Subcutaneous adipose tissue (tissue), 4 donors: ENCODE measurements around the gene SLC1A5. TPM values are rescaled to one million over a fixed set of nuclear protein-coding genes. Genes with fewer than 3 reads are reported as not detected.

Experiments used
- total RNA-seq, 4 donors: library from RNA; depleted of rRNA; stranded (reverse); fragments of >200 nt; gene quantifications; one replicate each; pipeline ENCODE4 v1.1.0, GENCODE V29; 2016
- TF ChIP-seq, protein P1 (sequence below): fragments of 450-650 bp; IDR thresholded peaks from one replicate; pipeline ENCODE4 v1.5.1; 2016; ENCODE audit warnings: low read depth, mild to moderate bottlenecking, control low read depth, antibody characterized with exemption, moderate library complexity

SLC1A5 gene
- total RNA-seq, 4 donors from 2014 or later, result 63.3 to 185 (median 100) TPM

DNA sequence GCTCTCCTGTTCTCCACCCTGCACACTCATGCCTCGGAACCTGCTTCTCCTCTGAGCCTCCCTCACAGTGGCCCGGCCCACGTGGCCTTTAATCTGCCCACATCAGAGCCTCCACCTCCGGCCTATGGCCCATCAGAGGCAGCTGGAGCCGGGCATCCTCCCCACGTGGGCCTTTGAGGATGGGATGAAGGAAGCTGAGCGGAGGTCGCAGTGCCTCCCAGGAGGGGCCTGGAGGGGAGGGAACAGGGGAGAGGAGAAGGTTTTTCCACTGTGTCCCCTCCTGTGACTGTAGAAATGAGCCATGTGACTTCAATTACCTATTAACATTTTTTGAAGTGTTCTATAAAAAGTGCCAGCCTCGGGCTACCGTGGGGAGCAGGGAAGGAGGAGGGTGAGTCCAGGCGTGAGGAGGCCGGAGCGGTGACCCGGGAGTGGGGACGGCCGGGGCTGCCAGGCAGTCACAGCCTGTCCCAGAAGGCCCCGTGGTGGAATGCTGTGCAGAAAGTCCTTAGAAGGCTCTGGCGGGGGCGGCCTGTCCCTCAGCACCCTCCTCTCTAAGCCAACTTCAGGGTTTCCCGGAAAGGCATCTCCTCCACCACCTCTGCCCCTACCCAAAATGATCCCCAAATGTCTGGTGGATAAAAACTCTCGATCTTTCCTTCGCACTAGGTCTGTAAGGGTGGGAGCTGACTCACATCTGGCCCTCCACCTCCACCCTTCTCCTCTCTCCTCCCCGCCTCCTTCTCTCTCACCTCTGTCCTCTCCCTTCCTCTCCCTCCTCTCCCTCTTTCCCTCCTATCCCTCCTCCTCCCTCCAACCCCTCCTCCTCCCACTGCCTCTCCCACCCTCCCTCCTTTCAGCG lies 24.8 kb upstream of the SLC1A5 start:
- TF ChIP-seq, protein P1, sequence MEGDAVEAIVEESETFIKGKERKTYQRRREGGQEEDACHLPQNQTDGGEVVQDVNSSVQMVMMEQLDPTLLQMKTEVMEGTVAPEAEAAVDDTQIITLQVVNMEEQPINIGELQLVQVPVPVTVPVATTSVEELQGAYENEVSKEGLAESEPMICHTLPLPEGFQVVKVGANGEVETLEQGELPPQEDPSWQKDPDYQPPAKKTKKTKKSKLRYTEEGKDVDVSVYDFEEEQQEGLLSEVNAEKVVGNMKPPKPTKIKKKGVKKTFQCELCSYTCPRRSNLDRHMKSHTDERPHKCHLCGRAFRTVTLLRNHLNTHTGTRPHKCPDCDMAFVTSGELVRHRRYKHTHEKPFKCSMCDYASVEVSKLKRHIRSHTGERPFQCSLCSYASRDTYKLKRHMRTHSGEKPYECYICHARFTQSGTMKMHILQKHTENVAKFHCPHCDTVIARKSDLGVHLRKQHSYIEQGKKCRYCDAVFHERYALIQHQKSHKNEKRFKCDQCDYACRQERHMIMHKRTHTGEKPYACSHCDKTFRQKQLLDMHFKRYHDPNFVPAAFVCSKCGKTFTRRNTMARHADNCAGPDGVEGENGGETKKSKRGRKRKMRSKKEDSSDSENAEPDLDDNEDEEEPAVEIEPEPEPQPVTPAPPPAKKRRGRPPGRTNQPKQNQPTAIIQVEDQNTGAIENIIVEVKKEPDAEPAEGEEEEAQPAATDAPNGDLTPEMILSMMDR, result no peak

DNA sequence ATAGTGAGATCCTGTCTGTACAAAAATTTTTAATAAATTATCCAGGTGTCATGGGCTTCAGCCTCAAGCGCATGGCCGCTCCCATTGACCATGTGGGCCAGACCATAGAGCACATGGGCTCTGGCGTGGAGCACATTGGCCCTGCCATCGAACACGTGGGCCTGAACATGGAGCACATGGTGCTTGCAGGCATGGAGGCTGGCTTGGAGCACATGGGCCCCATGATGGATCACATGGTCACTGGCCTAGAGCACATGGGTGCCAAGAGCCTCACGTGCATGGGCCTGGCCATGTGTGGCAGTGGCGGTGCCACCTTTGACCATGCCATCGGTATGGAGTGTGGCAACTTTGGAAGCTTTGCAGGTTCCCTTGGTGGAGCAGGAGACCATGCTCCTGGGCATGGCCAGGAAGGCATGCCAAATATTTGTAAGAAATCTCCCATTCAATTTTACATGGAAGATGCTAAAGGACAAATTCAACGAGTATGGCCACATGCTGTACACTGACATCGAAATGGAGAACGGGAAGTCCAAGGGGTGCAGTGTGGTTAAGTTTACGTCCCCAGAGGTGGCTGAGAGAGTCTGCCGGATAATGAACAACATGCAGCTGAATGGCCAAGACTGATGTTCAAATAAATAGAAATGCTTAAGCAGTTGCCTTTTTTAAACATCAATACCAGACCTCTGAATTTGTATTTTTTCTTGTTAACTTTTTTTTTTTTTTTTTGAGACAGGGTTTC lies 21.3 kb upstream of the SLC1A5 start:
- TF ChIP-seq, protein P1, result no peak

DNA sequence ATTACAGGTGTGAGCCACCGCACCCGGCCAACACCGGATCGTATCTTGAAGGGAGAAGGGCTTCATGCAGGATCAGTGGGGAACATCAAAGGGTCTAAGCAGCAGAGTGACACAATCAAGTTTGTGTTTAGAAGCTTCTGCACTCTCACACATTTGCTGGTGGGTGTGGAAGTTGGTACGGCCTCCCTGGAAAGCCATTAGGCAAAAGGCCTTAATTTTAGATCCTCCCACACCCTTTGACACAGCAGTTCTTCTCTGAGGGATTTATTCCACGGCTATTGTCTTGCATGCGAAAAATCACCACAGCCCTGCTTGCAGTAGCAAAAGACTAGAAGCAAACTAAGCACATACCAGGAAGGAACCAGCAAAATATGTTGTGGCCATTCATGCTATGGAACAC lies 18.3 kb upstream of the SLC1A5 start:
- TF ChIP-seq, protein P1, result no peak

DNA sequence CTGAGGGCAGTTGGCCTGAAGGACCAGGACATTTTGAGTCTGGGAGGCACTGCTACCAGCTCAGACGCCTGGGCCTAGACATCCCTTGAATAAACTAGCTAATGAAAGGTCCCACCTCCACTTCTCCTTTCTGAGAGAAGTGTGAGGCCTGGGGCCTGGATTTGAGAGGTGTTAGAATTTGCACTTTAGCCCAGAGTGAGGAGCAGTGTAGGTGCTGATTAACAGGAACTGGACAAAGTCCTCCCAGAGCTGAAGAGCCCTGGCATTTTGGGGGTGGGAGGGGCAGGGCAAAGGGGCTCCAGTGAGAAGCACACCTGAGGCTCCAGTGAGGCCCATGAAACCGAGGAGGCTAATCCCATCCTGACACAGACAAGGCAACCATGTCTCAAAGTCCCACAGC lies 15.2 kb upstream of the SLC1A5 start:
- TF ChIP-seq, protein P1, result no peak

DNA sequence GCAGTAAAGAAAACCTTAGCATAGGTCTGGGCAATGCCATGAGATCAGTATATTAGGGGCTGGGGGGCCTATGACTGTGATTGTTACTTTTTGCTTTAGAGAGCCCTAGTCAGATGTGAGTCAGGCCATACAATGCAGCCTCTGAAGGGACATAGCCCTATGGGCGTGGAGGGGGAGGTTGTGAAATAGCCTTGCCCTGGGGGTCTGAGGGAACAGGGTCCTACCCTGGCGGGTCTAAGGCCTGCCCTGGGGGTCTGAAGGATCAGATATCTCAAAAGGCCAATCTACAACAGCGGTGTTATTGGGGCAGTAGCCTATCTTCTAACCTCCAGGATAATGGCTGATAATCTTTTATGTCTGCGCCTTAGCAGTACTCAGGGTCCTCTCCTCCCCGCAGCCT lies 13.8 kb upstream of the SLC1A5 start:
- TF ChIP-seq, protein P1, result no peak

DNA sequence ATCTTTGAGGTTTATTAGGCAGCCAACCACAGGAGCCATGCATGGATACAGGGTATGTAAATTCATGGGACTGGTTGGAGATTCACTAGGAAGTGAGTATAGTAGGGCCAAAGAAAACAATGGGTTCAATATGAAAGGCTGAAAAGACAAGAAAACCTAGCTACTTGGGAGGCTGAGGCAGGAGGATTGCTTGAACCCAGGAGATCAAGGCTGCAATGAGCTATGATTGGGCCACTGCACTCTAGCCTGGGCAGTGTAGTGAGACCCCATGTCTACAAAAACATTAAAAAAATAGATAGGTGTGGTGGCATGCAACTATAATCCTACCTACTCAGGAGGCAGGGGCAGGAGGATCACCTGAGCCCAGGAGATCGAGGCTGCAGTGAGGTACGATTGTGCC lies 10.3 kb upstream of the SLC1A5 start:
- TF ChIP-seq, protein P1, result no peak

DNA sequence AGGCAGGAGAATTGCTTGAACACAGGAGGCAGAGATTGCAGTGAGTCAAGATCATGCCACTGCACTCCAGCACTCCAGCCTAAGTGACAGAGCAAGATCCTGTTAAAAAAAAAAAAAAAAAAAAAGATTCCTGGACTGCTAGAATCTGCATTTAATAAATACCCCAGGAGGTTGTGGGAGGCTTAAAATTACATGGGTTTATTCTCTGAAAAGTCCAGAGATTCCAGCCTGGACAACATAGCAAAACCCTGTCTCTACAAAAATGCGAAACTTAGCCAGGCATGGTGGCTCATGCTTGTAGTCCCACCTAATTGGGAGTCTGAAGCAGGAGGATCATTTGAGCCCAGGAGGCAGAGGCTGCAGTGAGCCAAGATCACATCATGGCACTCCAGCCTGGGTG lies 9.5 kb upstream of the SLC1A5 start:
- TF ChIP-seq, protein P1, result no peak
